Liver (tissue), 3 donors: ENCODE results near the gene CDH23.

Experiments used
- ATF3 ChIP-seq: IDR thresholded peaks from 2 replicates; pipeline ENCODE4 v1.6.1; 2016; ENCODE audit warnings: antibody characterized with exemption
- CTCF ChIP-seq: fragments of 150-350 bp; IDR thresholded peaks from 2 replicates; pipeline ENCODE4 v1.5.1; 2017; ENCODE audit warnings: improper control_type of control experiment, low read depth, low read length; ENCODE audit not compliant: missing input control
- EGR1 ChIP-seq, 2 donors: IDR thresholded peaks; 2 replicates each; pipeline ENCODE4 v1.6.1; 2016 to 2018; ENCODE audit warnings: antibody characterized with exemption in 2 of 2, low read depth in 2 of 2
- GABPA ChIP-seq, 2 donors: IDR thresholded peaks in 1 of 2; conservative IDR thresholded peaks in 1 of 2; 2 replicates each; pipeline ENCODE4 v1.6.1; 2016; ENCODE audit warnings: antibody characterized with exemption in 2 of 2, mild to moderate bottlenecking in 1 of 2, moderate library complexity in 1 of 2
- HNF4G ChIP-seq: IDR thresholded peaks from 2 replicates; pipeline ENCODE4 v1.6.1; 2016; ENCODE audit warnings: antibody characterized with exemption
- JUND ChIP-seq, 2 donors: IDR thresholded peaks; 2 replicates each; pipeline ENCODE4 v1.6.1; 2016; ENCODE audit warnings: antibody characterized with exemption in 2 of 2
- MAX ChIP-seq: IDR thresholded peaks from 2 replicates; pipeline ENCODE4 v1.6.1; 2016; ENCODE audit warnings: antibody characterized with exemption
- REST ChIP-seq: IDR thresholded peaks from 2 replicates; pipeline ENCODE4 v1.6.1; 2016; ENCODE audit warnings: antibody characterized with exemption, mild to moderate bottlenecking
- SP1 ChIP-seq: IDR thresholded peaks from 2 replicates; pipeline ENCODE4 v1.6.1; 2018; ENCODE audit warnings: antibody characterized with exemption, mild to moderate bottlenecking
- YY1 ChIP-seq: IDR thresholded peaks from 2 replicates; pipeline ENCODE4 v1.6.1; 2016; ENCODE audit warnings: antibody characterized with exemption, mild to moderate bottlenecking
- ZBTB33 ChIP-seq: IDR thresholded peaks from 2 replicates; pipeline ENCODE4 v1.6.1; 2016; ENCODE audit warnings: antibody characterized with exemption
- donor health status: healthy.
- donor health status: healthy.

- no peak for TF ChIP-seq CTCF
- no peak for TF ChIP-seq ATF3
- TF ChIP-seq ZBTB33 = no peak
- TF ChIP-seq MAX = no peak
- no peak for TF ChIP-seq REST
- TF ChIP-seq YY1 = no peak
- TF ChIP-seq GABPA (IDR thresholded peaks at IDR 0.05 in 1 of 2, conservative IDR thresholded peaks at IDR 0.05 in 1 of 2) = no peak
- TF ChIP-seq JUND (IDR thresholded peaks at IDR 0.05) = no peak
- TF ChIP-seq SP1 = no peak
- no peak for TF ChIP-seq HNF4G
- TF ChIP-seq EGR1 (IDR thresholded peaks at IDR 0.05; ENCODE audit: low read depth in 2 of 2) = no peak
Observed at GRCh38 chr10:71478813-71479365, 82.2 kb downstream of the CDH23 start.
